Kidney capillary endothelial cell (primary cell): ENCODE results near the gene PCDH20.
"Not testable (repeated sequence)": the region's sequence is repeated elsewhere in the genome, so short reads cannot be mapped to it uniquely, and the experiment has no call there.

Source experiments
- DNase-seq: peaks from one replicate; pipeline ENCODE4 v3.0.0-alpha.2; 2018; ENCODE audit warnings: low spot score

The PCDH20 gene, protein sequence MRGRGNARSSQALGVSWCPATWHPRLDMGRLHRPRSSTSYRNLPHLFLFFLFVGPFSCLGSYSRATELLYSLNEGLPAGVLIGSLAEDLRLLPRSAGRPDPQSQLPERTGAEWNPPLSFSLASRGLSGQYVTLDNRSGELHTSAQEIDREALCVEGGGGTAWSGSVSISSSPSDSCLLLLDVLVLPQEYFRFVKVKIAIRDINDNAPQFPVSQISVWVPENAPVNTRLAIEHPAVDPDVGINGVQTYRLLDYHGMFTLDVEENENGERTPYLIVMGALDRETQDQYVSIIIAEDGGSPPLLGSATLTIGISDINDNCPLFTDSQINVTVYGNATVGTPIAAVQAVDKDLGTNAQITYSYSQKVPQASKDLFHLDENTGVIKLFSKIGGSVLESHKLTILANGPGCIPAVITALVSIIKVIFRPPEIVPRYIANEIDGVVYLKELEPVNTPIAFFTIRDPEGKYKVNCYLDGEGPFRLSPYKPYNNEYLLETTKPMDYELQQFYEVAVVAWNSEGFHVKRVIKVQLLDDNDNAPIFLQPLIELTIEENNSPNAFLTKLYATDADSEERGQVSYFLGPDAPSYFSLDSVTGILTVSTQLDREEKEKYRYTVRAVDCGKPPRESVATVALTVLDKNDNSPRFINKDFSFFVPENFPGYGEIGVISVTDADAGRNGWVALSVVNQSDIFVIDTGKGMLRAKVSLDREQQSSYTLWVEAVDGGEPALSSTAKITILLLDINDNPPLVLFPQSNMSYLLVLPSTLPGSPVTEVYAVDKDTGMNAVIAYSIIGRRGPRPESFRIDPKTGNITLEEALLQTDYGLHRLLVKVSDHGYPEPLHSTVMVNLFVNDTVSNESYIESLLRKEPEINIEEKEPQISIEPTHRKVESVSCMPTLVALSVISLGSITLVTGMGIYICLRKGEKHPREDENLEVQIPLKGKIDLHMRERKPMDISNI

DNA sequence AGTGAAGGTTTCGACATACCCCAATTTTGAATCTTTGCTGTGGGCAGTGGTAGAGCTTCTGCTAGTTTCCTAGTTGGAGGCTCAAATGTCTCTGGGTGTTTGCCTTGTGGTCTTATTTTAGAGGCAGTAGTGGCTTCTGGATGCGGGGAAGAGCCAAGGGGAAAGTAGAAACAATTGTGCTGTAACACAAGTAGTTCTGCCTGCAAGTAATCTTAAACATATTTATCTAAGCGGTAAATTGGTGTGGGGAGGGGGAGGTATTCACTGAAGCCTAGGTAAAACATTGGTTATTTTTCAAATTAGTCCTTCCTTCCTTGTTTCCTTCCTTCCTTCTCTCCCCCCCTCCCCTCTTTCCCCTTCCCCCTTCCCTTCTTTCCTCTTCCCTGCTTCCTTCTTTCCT, at the start of gene PCDH20:
TSS of gene PCDH20 (minus strand) at position 101 of the 400 bp plus-strand sequence. CDS start 691 bp downstream, outside the sequence.
- DNase-seq = no peak

DNA sequence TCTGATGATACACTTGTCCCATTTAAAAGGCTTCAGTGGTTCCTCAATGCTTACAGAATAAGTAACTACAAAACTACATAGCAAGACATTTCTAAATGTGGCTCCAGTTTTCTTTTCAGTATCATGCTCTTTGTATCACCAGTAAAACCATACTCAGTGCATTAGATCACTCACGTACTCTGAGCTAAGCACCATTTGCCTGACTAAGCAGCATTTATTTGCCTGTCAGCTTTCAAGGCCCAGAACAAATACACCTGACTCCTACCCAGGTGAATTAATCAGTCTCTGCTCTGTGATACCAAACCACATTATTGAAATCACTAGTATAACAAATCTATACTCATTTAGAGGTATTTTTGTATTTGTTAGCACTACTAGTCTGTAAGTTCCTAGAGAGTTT, 47.4 kb upstream of the PCDH20 start:
- no peak for DNase-seq

- no peak for DNase-seq
These were observed 37.5 kb upstream of the PCDH20 start for GRCh38 chr13:61453121-61453520.

DNA sequence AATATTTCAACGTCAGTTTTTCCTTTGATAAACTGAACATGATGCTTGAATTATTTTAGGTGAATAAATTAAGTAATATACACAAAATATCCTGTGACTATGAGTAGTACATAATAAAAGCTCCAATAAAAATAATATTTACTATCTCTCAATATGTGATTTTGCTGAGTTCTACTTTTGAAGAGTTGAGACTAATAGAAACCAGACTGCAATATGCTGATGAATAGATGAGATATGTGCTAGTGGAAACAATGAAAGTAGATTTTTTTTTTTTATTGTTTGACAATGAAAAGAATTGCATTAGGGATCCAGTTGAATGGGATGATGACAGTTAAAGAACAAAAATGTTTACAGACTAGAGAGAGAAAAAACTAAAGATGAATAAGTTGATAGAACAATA, 16.4 kb upstream of the PCDH20 start:
- no peak for DNase-seq

DNA sequence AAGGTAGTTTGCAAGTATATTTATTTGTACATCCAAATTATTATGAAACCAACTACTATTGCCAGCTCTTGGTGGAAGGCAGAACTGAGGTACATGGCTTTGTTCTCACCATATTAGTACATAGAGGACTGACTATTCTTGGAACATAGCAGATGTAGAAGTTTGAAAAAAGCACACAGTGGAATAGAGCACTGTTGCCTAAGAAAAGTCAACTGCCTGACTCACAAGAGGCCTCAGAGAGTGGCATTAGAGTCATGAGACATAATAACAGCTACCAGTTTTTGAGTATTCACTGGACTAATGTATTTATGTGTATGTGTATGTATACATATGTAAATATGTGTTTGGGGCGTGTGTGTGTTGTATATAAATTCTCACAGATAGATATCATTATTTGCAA, 8.3 kb upstream of the PCDH20 start:
- no peak for DNase-seq

DNA sequence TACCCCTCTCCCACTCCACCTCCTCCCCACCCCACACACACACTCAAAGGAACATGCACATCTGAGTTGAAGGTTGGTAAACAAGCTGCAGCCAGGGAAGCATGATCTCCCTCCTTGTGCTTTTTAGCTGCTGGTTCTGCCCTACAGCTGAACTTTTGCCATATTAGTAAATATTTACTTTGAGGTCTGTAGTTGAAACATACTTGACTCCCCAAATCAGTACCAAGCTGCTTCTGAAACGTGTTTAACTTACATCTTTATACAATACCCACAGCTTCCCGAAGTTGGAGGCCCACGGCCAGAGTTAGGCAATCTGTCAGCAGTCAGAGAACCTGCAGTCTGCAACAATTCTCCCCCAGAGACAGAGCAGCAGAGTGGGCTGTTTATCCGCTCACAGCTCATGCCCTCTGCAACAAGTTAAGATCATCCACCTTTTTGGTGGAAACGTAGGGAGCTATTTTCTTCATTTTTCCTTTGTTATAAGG, 1.5 kb upstream of the PCDH20 start:
- no peak for DNase-seq

DNA sequence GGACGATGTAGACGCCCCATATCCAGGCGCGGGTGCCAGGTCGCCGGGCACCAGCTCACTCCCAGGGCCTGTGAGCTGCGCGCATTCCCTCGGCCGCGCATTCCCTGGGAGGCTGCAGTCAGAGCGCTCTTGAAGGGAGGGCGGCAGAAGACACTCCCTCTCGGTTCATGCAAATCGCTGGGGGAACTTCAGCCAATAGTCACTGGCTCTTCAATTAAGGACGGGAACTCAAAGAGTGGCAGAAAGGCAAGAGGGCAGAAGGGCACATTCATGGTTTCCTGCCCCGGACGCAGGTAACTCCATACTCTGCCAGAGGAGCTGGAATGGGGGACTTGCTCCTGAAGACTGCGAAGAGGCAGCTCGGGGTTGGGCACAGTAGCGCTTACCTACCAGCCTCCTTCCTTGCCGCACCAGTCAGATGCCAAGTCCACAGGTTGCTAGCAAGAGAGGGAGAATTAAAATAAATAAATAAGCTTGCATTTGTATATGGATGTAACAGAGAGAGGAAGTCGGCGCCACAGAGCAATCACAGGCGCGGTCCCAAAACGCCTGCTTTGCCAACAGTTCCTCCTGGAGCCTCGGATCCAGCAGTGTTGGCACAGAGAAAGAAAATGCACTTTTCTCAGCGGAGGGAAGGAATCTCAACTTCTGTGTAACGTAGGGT, 459 bp downstream of the PCDH20 start:
- no peak for DNase-seq

GRCh38 chr13:61414686-61415057, 977 bp downstream of the PCDH20 start:
- DNase-seq = no peak

GRCh38 chr13:61413572-61414535, 1.8 kb downstream of the PCDH20 start:
- DNase-seq = no peak

- peak; percentile 30 for DNase-seq
These were observed 4.9 kb downstream of the PCDH20 start for GRCh38 chr13:61410669-61411297.

DNA sequence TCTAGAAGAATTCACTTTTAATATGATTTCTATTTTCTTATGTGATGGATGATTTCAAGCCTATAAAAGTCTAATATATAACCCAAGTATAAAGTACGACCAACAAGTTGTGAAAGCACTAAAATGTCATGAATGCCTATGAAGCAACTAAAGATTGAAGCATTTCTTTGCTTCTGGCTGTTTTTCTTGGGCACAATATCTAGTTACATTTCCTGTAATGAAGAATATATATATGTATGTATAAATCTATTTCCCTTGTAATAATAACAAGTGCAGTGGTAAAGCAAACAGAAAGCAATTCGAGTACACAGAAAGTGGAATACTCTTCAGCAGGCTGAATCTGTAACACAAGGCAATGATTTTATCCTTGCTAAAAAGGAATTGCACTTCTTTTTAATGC, 5.4 kb downstream of the PCDH20 start:
- no peak for DNase-seq

- no peak for DNase-seq
These were observed 7.1 kb downstream of the PCDH20 start for GRCh38 chr13:61408571-61408970.

DNA sequence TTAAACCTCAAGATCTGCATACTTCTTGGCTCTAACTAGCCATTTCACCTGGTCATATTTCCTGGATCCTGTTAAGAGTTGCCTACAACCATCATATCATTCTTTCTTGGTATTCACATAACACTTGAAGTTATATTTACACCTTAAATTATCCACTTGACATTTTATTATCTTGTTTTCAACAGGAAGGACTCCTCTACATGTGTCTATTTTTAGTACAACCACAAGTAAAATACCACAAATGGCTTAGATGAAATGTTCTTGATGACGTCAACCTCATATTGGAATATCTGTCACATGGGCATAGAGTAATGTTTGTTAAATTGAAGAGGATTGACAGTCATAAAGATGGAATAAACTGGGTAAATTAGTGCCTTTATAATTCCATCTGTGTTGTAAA, 9.4 kb downstream of the PCDH20 start:
- no peak for DNase-seq

GRCh38 chr13:61396121-61396520, 19.5 kb downstream of the PCDH20 start:
- DNase-seq = no peak

DNA sequence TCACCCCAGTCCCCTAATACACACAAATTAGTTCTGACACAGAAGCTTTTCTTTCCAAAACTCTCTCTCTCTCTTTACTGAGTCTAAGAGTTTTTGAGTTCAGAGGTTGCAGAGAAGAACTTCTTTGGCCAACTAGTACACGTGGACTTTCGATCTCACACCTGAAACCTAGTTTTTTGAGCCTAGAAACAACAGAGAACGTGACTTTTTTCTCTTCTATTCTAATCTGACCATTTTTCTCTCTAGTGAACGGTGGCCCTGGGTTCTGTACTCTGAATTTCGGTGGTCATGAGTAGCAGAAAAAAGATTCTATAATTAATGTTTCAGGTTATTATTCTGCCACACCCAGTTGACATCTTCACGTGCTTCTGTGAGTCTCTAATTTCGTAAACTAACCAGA, 24.2 kb downstream of the PCDH20 start:
- DNase-seq = no peak

- DNase-seq = no peak
These were observed 28.0 kb downstream of the PCDH20 start for GRCh38 chr13:61387694-61388093.

DNA sequence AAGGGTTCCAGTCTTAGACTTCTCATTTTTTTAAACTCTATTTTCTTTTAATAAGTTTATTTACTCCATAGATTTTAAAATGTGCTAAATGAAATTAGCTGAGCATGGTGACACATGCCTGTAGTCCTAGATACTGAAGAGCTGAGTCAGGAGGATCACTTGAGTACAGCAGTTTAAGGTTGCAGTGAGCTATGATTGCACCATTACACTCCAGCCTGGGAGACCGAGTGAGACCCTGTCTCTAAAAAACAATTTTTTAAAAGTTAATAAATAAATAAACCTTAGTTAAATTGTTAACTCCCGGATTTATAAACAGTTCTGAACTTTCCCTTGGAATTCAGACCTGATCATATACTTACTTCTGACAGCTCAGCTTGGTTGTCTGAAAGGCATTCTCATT, 32.5 kb downstream of the PCDH20 start:
- no peak for DNase-seq

DNA sequence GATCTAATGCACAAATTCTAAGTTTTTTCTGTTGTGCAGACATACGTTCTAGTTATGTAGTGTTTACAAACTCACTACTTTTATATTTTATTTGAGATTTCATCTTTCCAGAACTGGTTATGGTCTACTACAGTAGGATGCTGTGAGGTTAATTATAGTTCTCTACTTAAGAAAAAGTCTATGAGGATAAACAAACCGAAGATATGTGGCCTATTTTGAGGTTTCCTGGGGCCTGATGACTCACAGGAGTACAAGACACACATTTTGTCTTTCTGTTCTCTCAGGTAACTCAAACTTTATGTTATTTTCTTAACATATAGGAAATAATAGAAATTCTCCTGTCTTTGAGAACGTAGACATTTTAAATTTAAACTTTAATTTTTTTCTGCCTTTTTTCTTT, 45.1 kb downstream of the PCDH20 start:
- DNase-seq = no peak

GRCh38 chr13:61364690-61365089, 51.0 kb downstream of the PCDH20 start:
- not testable (repeated sequence) for DNase-seq

DNA sequence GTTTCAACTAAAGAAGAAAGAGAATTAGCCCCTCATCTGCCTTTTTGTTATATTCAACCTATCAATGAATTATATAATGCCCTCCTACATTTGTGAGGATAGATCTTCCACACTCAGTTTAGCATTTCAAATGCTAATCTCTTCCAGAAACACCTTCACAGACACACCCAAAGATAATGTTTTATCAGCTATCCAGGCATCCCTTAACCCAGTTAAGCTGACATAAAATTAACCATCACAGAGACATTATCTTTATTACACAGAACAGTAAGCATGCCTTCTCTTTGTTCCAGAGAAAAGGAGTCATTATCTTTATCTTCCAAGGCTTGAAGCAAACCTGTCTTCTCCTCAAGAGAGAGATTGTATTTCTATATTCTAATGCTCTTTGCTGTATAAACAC, 53.1 kb downstream of the PCDH20 start:
- DNase-seq = no peak
